Urinary bladder (tissue), 4 donors: ENCODE measurements around the gene PPP1R16B. TPM values are rescaled to one million over a fixed set of nuclear protein-coding genes. Genes with fewer than 3 reads are reported as not detected.

ENCODE experiments used
- DNase-seq: peaks from one replicate; pipeline ENCODE4 v3.0.0-alpha.2; 2015; ENCODE audit errors: extremely low spot score
- H3K27ac ChIP-seq: one replicate; pipeline ENCODE4 v1.5.1; 2013; ENCODE audit warnings: low read depth, mild to moderate bottlenecking, moderate library complexity
- H3K36me3 ChIP-seq: one replicate; pipeline ENCODE4 v1.6.1; 2013; ENCODE audit warnings: mild to moderate bottlenecking, moderate library complexity; ENCODE audit not compliant: insufficient read depth
- H3K4me1 ChIP-seq: one replicate; pipeline ENCODE4 v1.6.1; 2013; ENCODE audit warnings: mild to moderate bottlenecking, moderate library complexity; ENCODE audit not compliant: insufficient read depth
- H3K4me3 ChIP-seq: one replicate; pipeline ENCODE4 v1.5.1; 2013; ENCODE audit warnings: low read depth, low read length
- WGBS: extraction: QIAGEN DNeasy Blood & Tissue Kit; methylation state at CpG from one replicate; pipeline ENCODE4 v1.1.7; 2013; 5-methylcytosine and 5-hydroxymethylcytosine counted together
- polyA plus RNA-seq: library from polyadenylated mRNA; stranded (reverse); fragments of 200-250 nt; gene quantifications from one replicate; pipeline ENCODE4 v1.2.3, GENCODE V29; 2013
- total RNA-seq: library from RNA; depleted of rRNA; stranded (reverse); fragments of >200 nt; gene quantifications from one replicate; pipeline ENCODE4 v1.2.3, GENCODE V29; 2014
- donor health status: healthy with polysubstance abuse.
- donor health status: healthy.

Gene PPP1R16B
- total and polyA plus RNA-seq, 2 donors, result 5.6 to 8.0 TPM

DNA sequence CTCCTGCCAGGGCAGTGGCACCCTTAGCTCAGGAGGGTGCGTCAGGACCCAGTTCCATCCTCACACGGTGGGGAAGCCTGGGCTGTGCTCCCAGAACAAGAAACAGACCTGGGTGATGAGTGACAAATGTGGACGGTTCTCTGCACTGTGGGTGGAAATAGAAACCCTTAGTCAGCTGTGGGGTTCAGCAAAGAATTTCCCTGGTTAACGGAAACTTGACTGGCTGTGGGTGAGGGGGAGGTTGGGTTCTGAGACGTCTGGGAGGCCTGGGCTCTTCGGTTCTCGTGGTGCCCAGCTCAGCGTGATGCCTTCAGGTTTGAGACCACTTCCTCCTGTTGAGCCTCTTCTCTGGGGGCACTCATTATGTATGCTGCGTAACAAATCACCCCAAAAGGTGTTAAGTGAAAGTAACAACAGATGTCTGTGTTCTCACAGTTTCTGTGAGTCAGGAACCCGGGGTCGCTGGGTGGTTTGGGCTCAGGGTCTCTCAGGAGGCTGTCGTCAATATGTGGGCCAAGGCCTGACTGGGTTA is 67.6 kb downstream of the PPP1R16B start:
- no peaks in the 10 kb centered on the region for H3K36me3 ChIP-seq
- 73% methylated on average over 12 of the region's 12 CpGs for WGBS
- no peaks in the 10 kb centered on the region for H3K4me1 ChIP-seq
- no peak overlapping the region for H3K27ac ChIP-seq
- no peak for DNase-seq
- no peak overlapping the region for H3K4me3 ChIP-seq

DNA sequence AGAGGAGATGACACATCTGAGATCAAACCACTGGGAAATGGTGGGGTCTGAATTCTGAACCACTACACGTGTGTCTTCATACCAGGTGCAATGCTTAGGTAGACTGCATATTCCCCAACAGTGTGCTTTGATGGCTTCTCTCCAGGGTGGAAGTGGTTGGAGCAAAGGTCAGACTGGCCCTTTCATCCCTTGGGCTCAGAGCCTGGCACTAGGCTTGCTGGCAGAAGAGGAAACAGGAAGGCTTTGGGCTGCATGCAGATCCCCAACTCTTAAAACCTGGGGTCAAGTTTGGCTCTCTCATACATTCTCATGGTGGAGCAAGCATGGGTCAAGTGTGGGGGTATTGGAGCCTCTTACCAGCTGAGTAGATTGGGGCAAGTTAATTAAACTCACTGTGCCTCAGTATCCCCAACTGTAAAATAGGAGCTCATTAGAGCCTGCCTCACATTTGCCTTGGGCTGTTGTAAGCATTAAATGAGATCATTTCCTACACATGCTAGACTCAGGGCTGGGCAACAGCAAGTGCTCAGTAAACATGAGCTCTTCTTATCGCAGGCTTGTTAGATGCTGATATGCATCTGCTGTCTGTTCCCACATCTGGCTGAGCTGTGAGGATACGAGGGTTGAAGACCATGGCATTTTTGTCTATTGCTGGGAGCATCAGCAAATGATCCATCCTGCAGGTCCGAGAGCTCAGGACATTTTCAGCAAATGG is 69.1 kb downstream of the PPP1R16B start:
- no peak overlapping the region for H3K4me3 ChIP-seq
- 31% methylated on average over 4 of the region's 4 CpGs for WGBS
- no peaks in the 10 kb centered on the region for H3K36me3 ChIP-seq
- DNase-seq, result no peak
- H3K4me1 ChIP-seq, result no peaks in the 10 kb centered on the region
- H3K27ac ChIP-seq, result no peak overlapping the region

DNA sequence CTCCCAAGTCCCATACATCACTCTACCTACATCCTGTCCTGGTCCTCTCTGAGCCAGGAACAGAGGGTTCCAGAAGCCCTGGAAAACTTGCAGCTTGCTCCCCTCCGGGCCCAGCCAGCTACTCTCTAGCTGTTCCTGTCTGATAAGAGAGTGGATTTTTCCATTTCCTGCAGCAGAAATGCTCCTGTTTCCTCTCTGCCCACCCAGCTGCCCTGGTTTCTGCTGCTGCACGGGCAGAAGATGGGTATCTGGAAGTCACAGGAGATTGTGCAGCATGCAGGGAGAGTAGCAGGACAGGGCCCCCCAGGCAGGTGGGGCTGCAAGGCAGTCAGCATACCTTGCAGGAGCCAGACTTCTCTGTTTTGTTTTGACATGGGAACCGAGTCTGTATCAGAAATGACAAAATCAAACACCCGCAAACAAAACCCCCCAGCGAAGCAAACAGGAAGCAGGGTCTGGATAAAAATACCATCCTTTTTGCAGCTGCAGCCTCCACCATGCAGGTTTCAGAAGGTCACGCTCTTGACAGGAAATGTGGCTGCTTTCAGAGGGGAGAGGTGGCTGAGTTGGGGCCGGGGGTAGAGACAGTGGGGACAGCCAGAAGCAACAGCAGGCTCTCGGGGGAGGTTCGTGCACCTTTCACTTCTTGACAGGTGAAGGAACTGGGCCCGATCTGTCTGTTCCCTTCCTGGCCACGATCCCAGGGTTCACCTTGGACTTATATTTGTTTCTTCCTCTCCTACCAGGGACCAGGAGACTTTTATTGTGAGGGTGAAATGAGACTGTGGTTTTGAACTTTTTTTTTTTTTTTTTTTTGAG is 69.9 kb downstream of the PPP1R16B start:
- Histone ChIP-seq H3K4me3 (no peak overlapping the region), H3K27ac (no peak overlapping the region), H3K36me3 (no peaks in the 10 kb centered on the region), H3K4me1 (no peaks in the 10 kb centered on the region)
- no peak for DNase-seq
- 25% methylated on average over 11 of the region's 11 CpGs for WGBS

- no peaks in the 10 kb centered on the region for H3K4me1 ChIP-seq
- DNase-seq, result no peak
- 89% methylated on average over 6 of the region's 6 CpGs for WGBS
- no peak overlapping the region for H3K4me3 ChIP-seq
- H3K36me3 ChIP-seq, result no peaks in the 10 kb centered on the region
- H3K27ac ChIP-seq, result no peak overlapping the region
Observed at GRCh38 chr20:38877483-38877882, 72.0 kb downstream of the PPP1R16B start.

DNA sequence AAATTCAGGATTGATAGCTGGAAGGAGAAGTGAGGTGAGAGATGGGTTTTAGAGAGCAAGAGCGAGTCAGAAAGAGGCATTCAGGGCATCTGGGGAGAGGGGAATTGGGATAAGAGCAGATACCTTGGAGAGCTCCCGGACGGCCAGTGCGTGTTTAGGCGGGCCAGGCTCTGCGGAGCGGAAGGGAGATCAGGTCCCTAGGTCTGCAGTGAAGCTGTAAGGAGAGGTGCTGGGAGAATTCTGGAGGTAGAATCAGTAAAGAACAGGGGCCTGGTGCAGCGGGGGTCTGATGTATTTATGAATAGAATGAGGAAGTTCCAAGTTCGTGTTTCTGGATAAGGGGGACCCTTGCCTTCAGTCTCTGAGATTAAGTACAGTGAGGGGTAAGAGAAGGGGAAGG is 73.4 kb downstream of the PPP1R16B start:
- no peak for DNase-seq
- Histone ChIP-seq H3K27ac (no peak overlapping the region), H3K36me3 (no peaks in the 10 kb centered on the region), H3K4me1 (no peaks in the 10 kb centered on the region), H3K4me3 (no peak overlapping the region)
- 13% methylated on average over 9 of the region's 9 CpGs for WGBS

DNA sequence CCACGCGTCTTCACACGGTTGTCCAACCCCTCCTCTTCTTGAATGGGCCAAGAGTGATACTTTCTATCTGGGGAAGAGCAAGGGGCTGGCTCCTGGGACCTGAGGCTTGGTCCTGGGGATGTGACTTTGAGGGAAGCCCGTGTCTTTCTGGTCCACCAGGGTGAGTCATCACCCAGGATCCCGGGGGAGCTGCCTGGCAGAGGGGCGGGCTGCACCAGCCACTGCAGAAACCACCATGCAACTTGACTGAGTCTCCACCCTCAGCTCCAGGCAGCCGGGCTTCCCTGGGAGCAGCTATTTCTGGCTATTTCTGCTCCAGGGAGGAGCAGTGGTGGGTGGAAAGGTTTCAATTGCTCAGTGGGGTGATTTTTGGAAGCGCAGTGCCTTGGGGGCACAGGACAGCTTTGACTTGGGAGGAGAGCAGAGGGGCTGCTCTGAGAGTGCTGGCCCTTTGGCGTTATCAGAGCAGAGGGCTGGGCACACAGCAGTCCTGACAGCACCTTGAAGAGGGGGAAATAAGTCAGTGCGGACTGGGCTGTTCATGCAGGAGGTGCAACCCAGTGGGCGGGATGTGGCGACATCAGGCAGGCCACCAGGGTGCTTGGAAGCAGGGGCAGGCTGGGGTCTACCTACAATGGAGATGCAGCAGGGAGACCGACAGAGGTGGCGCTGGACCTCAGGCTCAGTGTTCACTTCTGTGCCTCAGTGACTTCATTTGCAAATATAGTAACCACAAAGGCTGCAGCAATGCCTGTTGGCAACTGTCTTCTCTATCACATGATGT is 75.6 kb downstream of the PPP1R16B start:
- WGBS, result 71% methylated on average over 14 of the region's 14 CpGs
- DNase-seq, result no peak
- H3K4me3 ChIP-seq, result no peak overlapping the region
- no peaks in the 10 kb centered on the region for H3K36me3 ChIP-seq
- no peaks in the 10 kb centered on the region for H3K4me1 ChIP-seq
- H3K27ac ChIP-seq, result no peak overlapping the region

DNA sequence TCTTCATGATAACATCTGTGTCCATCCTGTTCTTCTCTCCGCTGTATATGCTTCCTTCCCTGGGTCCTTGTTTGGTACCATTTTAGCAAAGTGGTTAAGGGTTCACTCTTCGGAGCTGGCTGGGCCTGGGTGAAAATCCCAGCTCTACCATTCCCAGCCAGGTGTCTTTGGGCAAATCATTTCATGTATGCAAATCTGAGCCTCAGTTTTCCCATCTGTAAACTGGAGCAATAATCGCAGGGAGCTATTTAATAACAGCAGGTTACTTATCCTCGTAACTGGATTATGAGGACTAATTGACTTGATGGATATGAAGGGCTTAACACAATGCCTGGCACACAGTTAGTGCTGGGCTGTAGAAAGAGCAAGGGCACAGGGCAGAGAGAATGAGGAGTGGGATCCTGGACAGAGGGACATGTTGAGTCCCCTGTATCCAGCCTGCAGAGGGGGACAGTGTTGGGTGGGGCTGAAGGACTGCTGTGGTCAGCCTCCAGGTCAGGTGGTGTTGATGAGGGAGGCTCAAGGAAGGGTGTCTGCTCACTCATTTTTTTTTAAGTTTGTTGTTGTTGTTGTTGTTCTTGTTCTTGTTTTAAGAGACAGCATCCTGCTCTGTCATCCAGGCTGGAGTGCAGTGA is 76.4 kb downstream of the PPP1R16B start:
- WGBS, result 93% methylated on average over 4 of the region's 4 CpGs
- H3K36me3 ChIP-seq, result no peaks in the 10 kb centered on the region
- H3K27ac ChIP-seq, result no peak overlapping the region
- DNase-seq, result no peak
- H3K4me1 ChIP-seq, result no peaks in the 10 kb centered on the region
- no peak overlapping the region for H3K4me3 ChIP-seq

GRCh38 chr20:38882600-38882999 is 77.1 kb downstream of the PPP1R16B start:
- Histone ChIP-seq H3K27ac (no peak overlapping the region), H3K4me1 (no peaks in the 10 kb centered on the region), H3K4me3 (no peak overlapping the region), H3K36me3 (no peaks in the 10 kb centered on the region)
- DNase-seq, result no peak
- WGBS, result 77% methylated on average over 2 of the region's 2 CpGs

- WGBS, result 46% methylated on average over 20 of the region's 20 CpGs
- no peak for DNase-seq
- no peak overlapping the region for H3K27ac ChIP-seq
Observed at GRCh38 chr20:38883081-38883980, 77.8 kb downstream of the PPP1R16B start.

GRCh38 chr20:38883981-38884733 is 78.7 kb downstream of the PPP1R16B start:
- no peak for DNase-seq
- Histone ChIP-seq H3K27ac (no peak overlapping the region), H3K36me3 (no peaks in the 10 kb centered on the region), H3K4me1 (no peaks in the 10 kb centered on the region), H3K4me3 (no peak overlapping the region)
- WGBS, result 87% methylated on average over 13 of the region's 13 CpGs

More at GRCh38 chr20:38883081-38883980, 77.8 kb downstream of the PPP1R16B start:
- H3K4me1 ChIP-seq, result no peaks in the 10 kb centered on the region
- no peaks in the 10 kb centered on the region for H3K36me3 ChIP-seq
- H3K4me3 ChIP-seq, result no peak overlapping the region

- WGBS, result 70% methylated on average over 6 of the region's 6 CpGs
- no peak for DNase-seq
- Histone ChIP-seq H3K36me3 (no peaks in the 10 kb centered on the region), H3K4me1 (no peaks in the 10 kb centered on the region), H3K4me3 (no peak overlapping the region), H3K27ac (no peak overlapping the region)
Observed at GRCh38 chr20:38885357-38885756, 79.9 kb downstream of the PPP1R16B start.
